ENCODE results near the gene EIF3J. TPM values are rescaled to one million over a fixed set of nuclear protein-coding genes. Genes with fewer than 3 reads are reported as not detected.

Gene EIF3J
- total and polyA plus RNA-seq, 2 experiments from 2014 or later: 33.9 to 46.4 TPM

- Histone ChIP-seq H4K20me1 (ENCODE audit: insufficient read depth, poor library complexity, severe bottlenecking) (no peaks in the 10 kb centered on the region), H3K4me2 (no peak overlapping the region), H3K9me2 (replicated peaks; ENCODE audit: insufficient read depth) (no peaks in the 10 kb centered on the region), H3K79me2 (peaks cover 3% of the 10 kb centered on the region), H3K4me1 (ENCODE audit: insufficient read depth) (no peaks in the 10 kb centered on the region), H3K9me3 (ENCODE audit: low read depth) (no peaks in the 10 kb centered on the region), H3K27me3 (no peaks in the 10 kb centered on the region), H3K4me3 (no peak overlapping the region), H3K36me3 (replicated peaks; ENCODE audit: insufficient read depth, low read depth) (no peaks in the 10 kb centered on the region), H3K27ac (no peak overlapping the region), H2AFZ (no peak overlapping the region)
- TF ChIP-seq EZH2 (IDR thresholded peaks at IDR 0.05; ENCODE audit: borderline replicate concordance) (no peak), EZH2phosphoT487 (IDR thresholded peaks at IDR 0.05; ENCODE audit: low read depth, severe bottlenecking, unreplicated experiment) (no peak)
- TF ChIP-seq, protein P1, sequence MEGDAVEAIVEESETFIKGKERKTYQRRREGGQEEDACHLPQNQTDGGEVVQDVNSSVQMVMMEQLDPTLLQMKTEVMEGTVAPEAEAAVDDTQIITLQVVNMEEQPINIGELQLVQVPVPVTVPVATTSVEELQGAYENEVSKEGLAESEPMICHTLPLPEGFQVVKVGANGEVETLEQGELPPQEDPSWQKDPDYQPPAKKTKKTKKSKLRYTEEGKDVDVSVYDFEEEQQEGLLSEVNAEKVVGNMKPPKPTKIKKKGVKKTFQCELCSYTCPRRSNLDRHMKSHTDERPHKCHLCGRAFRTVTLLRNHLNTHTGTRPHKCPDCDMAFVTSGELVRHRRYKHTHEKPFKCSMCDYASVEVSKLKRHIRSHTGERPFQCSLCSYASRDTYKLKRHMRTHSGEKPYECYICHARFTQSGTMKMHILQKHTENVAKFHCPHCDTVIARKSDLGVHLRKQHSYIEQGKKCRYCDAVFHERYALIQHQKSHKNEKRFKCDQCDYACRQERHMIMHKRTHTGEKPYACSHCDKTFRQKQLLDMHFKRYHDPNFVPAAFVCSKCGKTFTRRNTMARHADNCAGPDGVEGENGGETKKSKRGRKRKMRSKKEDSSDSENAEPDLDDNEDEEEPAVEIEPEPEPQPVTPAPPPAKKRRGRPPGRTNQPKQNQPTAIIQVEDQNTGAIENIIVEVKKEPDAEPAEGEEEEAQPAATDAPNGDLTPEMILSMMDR (IDR thresholded peaks at IDR 0.05; ENCODE audit: poor library complexity): no peak
- no peak for DNase-seq (ENCODE audit: low spot score)
- WGBS (ENCODE audit: low lambda C conversion rate, missing lambda C conversion rate): 92% methylated on average over 2 of the region's 2 CpGs
These were observed 43.2 kb downstream of the EIF3J start for GRCh38 chr15:44580105-44580504.

- H4K20me1 ChIP-seq (ENCODE audit: insufficient read depth, poor library complexity, severe bottlenecking): no peaks in the 10 kb centered on the region
- H3K4me2 ChIP-seq: no peak overlapping the region
- TF ChIP-seq EZH2 (IDR thresholded peaks at IDR 0.05; ENCODE audit: borderline replicate concordance) (no peak), EZH2phosphoT487 (IDR thresholded peaks at IDR 0.05; ENCODE audit: low read depth, severe bottlenecking, unreplicated experiment) (no peak)
- TF ChIP-seq, protein P1 (IDR thresholded peaks at IDR 0.05; ENCODE audit: poor library complexity): peak; percentile 29
- H3K79me2 ChIP-seq: peaks cover 3% of the 10 kb centered on the region
- no peaks in the 10 kb centered on the region for H3K4me1 ChIP-seq (ENCODE audit: insufficient read depth)
- no peaks in the 10 kb centered on the region for H3K9me2 ChIP-seq (replicated peaks; ENCODE audit: insufficient read depth)
- no peak overlapping the region for H2AFZ ChIP-seq
- 86% methylated on average over 5 of the region's 5 CpGs for WGBS (ENCODE audit: low lambda C conversion rate, missing lambda C conversion rate)
- H3K4me3 ChIP-seq: no peak overlapping the region
- no peaks in the 10 kb centered on the region for H3K27me3 ChIP-seq
- no peaks in the 10 kb centered on the region for H3K36me3 ChIP-seq (replicated peaks; ENCODE audit: insufficient read depth, low read depth)
- no peaks in the 10 kb centered on the region for H3K9me3 ChIP-seq (ENCODE audit: low read depth)
- H3K27ac ChIP-seq: no peak overlapping the region
- peak; percentile 17 for DNase-seq (ENCODE audit: low spot score)
These were observed 47.3 kb downstream of the EIF3J start for GRCh38 chr15:44584162-44584749.

DNA sequence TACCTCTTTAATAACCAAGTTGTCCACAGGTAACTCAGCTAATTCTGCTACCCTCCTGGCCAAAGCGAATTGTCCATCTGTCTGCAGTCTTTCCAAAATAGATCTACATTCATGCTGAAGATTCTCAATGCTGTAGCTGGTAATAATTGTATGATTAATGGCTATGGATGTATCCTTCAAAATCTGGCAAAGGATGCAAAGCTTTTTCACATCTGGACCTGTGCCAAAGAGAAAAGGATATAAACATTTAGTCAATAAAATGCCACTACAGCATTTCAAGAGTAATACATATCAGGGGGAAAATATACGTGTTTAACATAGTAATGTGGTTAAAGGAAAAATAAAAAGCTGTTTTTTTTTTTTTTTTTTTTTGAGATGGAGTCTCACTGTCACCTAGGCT lies 48.7 kb downstream of the EIF3J start:
- 83% methylated on average over 2 of the region's 2 CpGs for WGBS (ENCODE audit: low lambda C conversion rate, missing lambda C conversion rate)
- H3K4me2 ChIP-seq: no peak overlapping the region
- TF ChIP-seq, protein P1 (IDR thresholded peaks at IDR 0.05; ENCODE audit: poor library complexity): no peak
- TF ChIP-seq EZH2 (IDR thresholded peaks at IDR 0.05; ENCODE audit: borderline replicate concordance) (no peak), EZH2phosphoT487 (IDR thresholded peaks at IDR 0.05; ENCODE audit: low read depth, severe bottlenecking, unreplicated experiment) (no peak)
- peaks cover 3% of the 10 kb centered on the region for H3K79me2 ChIP-seq
- no peak overlapping the region for H2AFZ ChIP-seq
- H3K9me3 ChIP-seq (ENCODE audit: low read depth): no peaks in the 10 kb centered on the region
- DNase-seq (ENCODE audit: low spot score): no peak
- no peak overlapping the region for H3K4me3 ChIP-seq
- no peaks in the 10 kb centered on the region for H3K27me3 ChIP-seq
- H3K4me1 ChIP-seq (ENCODE audit: insufficient read depth): no peaks in the 10 kb centered on the region
- H3K36me3 ChIP-seq (replicated peaks; ENCODE audit: insufficient read depth, low read depth): peaks cover 4% of the 10 kb centered on the region
- no peak overlapping the region for H3K27ac ChIP-seq
- H3K9me2 ChIP-seq (replicated peaks; ENCODE audit: insufficient read depth): no peaks in the 10 kb centered on the region
- no peaks in the 10 kb centered on the region for H4K20me1 ChIP-seq (ENCODE audit: insufficient read depth, poor library complexity, severe bottlenecking)
